HG03378 (cell line): ENCODE results near the gene NOD2.

Source experiments
- ATAC-seq: cut with Tn5 transposase; IDR thresholded peaks from one replicate; pipeline ENCODE4 v1.9.1; 2021; ENCODE audit warnings: mild to moderate bottlenecking, moderate library complexity; ENCODE audit not compliant: unreplicated experiment

NOD2 gene

DNA sequence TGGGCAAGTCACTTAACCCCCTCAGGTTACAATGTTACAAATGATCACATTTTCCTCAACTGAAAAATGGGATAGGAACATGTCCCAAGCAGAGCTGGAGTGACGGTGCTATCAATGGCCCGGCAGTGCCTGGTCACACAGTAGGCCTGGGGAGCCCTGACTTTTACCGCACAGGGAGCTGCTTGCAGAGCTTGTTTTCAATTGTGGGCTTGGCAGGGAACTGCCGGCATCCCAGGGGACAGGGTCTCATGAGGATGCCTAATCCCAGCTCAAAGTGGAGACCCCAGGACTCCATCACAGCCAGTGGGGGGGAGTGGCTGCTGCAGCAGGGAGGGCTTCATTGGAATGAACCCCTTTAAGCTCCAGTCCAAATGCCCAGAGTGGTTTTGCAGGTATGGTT, 23.7 kb upstream of the NOD2 start:
- ATAC-seq = no peak

GRCh38 chr16:50670476-50670875, 22.9 kb upstream of the NOD2 start:
- ATAC-seq = no peak

- ATAC-seq = no peak
Observed at GRCh38 chr16:50671644-50672260, 21.7 kb upstream of the NOD2 start.

- ATAC-seq = no peak
Observed at GRCh38 chr16:50673496-50674275, 19.7 kb upstream of the NOD2 start.

GRCh38 chr16:50674831-50675230, 18.6 kb upstream of the NOD2 start:
- ATAC-seq = no peak

DNA sequence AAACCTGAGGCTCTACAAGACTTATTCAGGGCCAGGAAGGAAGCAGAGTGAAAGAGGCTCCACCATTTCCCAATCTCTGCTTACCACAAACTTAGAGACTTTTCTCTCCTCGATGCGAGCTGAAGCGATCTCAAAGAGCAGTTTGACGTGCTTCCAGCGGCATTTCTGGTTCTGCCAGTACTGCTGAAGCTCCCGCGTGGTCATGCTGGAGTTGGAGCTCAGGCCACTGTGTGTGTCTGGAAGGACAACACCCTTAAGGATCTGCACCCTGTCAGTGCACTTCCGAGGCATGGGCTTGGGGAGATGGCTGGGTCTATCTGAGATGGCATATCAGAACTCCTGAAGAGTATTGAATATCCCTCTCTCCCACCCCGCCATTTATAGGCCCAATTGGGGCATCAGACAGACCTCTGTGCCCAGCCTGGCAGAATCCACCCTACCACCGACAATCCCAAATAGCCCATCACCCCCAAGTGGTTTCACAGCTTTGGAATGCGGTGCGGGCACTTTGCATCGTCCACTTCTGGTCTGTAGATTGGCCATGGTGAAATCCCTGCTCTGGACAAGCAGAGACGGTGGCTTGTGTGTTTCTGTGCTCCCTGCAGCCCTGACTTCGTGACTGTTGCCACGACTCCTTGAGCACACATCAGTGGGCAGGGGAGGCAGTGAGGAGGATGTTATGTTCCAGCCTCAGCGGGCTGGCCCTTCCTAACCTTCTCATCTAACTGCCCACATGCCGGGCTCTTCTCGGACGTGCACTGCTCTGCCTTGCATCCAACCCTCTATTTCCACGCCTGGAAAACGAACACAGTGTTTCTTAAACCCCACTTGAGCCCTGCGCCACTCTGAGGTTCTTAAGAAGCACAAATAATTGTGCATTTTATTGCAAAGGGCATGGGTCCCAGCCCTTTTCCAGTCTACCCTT, 17.5 kb upstream of the NOD2 start:
- ATAC-seq = no peak

GRCh38 chr16:50676684-50677225, 16.7 kb upstream of the NOD2 start:
- ATAC-seq = no peak

- no peak for ATAC-seq
Observed at GRCh38 chr16:50677351-50677750, 16.1 kb upstream of the NOD2 start.

DNA sequence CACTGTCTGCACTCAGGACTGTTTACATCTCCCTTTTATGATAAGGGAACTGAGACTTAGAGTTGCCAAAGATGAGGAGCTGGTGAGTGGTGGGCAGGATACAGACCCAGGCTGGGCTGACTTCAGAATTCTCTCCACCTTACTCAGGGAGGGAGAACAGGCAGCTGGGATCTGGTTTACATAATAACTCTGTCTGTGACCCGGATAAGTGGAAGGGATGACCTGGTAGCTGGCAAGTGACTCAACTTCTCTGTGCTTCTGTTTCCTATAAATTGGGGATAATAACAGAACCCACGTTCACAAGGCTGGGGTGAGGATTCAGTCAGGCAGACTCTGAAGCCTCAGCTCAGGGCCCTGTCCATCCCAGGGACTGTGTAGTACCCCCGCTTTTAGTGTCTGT, 14.9 kb upstream of the NOD2 start:
- no peak for ATAC-seq

DNA sequence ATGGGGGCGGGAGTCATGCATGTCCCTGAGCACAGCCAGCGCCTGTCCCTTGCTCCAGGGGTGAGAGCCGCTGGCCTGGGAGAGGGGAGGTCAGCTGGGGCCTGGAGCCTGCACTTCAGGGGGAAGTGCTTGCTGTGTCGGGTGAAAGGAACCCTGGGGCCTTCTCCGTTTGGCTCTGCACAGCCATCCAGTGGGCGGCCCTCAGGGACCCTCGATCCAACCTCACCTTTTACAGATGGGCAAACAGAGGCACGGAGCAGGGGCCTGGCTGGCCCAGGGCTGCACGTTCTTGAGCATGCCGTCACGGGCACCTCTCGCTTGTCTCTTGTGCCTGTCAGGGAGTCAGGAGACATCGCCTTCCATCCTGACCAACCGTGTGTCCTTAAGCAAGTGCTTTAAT, 14.1 kb upstream of the NOD2 start:
- ATAC-seq = no peak

DNA sequence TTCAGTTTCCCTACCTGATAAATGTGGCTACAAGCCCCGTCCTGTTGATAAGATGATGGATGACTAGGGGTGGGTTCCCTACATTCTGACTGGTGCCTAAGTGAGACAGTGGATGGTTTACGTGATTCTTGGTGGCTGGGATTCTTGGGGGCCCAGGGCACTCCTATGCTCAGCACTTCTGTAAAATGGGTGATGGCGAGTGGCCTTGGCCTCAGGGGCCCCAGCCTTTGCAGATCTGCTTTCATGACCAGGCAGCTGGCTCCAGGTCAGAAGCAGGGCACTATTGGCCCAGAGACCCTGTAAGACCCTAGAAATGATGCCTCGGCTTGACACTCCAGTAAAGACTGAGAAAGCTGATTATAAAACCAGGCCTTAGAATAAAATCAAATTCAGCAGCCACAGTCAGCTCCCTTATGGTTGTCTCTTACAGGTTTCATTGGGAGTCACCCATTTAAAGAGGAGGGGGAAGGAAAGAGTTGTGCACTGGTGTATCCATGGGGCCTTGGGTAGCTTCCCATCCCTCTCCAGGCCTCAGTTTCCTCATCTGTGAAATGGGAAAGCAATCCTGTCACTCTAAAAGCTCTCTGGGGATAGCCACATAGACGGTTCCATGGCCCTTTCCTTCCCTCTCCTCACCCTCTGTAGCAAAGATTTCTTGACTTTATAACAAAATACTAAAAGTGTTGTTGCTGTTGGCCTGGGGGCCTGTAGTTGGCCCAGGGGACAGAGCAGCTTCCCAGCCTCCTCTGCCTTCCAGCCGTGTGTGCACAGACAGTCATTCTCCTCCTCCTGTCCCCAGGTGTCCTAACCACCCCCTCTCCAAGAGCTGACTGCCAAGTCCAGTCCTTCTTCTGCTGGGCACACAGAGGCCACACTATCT, 13.5 kb upstream of the NOD2 start:
- ATAC-seq = no peak

GRCh38 chr16:50680556-50680893, 12.9 kb upstream of the NOD2 start:
- ATAC-seq = no peak

- peak; percentile 52 for ATAC-seq
Observed at GRCh38 chr16:50681021-50681885, 12.2 kb upstream of the NOD2 start, which contains the start of gene SNX20. Gene SNX20 (minus strand): TSS chr16:50681312. CDS start chr16:50677526, 3,786 bp downstream.

DNA sequence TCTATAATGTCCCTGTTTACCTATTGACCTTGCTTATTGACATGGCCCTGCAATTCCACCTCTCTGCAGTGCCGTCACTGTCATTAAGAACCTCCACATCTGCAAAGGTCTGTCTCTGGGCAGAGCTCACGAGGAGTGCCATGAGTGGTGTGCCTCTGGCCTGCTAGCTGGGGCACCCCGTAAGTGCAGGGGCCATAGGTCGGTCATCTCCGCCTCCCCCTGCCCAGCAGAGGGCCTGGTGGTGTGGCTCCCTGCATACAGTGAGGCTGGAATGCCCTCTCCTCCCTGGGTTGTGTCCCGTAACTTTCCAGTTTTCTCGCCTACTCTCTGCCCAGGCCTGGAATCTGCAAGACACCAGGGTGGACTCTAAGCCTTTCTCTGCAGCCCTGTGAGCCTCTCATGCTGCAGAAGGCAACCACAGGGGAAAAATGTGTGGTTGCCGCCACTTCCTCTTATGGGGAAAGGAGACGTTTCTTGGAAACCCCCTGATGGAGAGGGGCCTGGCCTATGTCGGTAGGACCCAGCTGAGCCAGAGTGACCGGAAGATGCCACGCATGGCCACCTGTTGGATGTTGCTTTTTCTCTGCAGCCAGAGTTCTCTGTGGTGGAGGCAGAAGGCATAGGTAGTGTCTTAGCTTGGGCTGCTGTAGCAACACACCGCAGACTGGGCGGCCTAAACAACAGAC, 9.6 kb upstream of the NOD2 start:
- peak; percentile 67 for ATAC-seq

GRCh38 chr16:50684823-50685461, 8.5 kb upstream of the NOD2 start:
- ATAC-seq = no peak

DNA sequence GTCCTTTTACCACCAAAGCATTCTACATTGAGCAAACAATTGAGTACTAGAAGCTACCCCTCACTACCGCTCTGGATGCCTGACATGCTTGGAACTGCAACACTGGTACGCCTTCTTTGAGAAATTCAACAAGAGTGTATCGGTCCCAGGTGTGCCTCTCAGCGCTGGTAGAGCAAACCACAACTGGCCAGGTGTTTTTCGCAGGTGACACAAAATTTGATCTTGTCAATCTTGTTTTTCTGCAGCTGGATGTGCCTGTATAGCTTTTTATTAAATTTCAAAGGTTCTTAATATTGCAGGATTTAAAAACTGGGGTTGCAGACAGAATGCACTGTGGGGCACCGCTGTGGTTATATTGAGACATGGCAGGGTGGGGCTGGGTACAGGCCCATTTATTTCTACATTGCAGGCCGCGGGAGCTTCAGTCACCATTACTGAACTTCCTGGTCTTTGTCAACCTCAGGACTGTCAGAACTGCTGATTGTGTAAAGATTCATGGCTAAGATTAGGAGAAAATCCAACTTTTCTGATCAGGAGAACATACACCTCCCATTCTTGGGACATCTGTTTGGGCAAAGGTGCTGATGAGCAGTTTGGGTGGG, 7.8 kb upstream of the NOD2 start:
- no peak for ATAC-seq

GRCh38 chr16:50688083-50688482, 5.3 kb upstream of the NOD2 start:
- ATAC-seq = no peak

DNA sequence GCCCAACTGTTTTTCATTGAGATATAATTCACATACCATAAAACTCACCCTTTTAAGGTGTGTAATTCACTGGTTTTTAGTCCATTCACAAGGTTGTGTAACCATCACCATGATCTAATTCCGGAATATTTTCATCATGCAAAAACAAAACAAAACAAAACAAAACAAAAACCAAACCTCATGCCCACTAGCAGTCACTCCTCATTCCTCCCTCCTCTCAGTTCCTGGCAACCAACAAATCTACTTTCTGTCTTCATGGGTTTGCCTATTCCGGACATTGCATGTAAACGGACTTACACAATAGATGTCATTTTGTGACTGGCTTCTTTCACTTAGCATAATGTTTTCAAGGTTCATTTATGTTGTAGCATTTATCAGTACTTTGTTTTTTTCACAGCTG, 4.5 kb upstream of the NOD2 start:
- ATAC-seq = no peak
